Liver (tissue), 9 donors: ENCODE data around the gene RNF217. TPM values are rescaled to one million over a fixed set of nuclear protein-coding genes. Genes with fewer than 3 reads are reported as not detected.

Source experiments
- DNase-seq: peaks from one replicate; pipeline ENCODE4 v3.0.0-alpha.2; 2017; ENCODE audit warnings: low spot score
- H3K27ac ChIP-seq, 2 donors: one replicate each; pipeline ENCODE4 v1.7.0; 2013; ENCODE audit warnings: inconsistent platforms in 2 of 2, low read length in 2 of 2, control low read depth in 1 of 2, low read depth in 1 of 2, mild to moderate bottlenecking in 1 of 2
- H3K27me3 ChIP-seq, 4 donors: one replicate each; pipeline versions ENCODE4 v1.6.1 to v1.7.0; 2013; ENCODE audit warnings: low read length in 3 of 4, inconsistent platforms in 1 of 4, mild to moderate bottlenecking in 1 of 4, moderate library complexity in 1 of 4; ENCODE audit not compliant: control insufficient read depth in 4 of 4, insufficient read depth in 4 of 4
- H3K36me3 ChIP-seq, 4 donors: one replicate each; pipeline versions ENCODE4 v1.6.1 to v1.7.0; 2013; ENCODE audit warnings: low read length in 3 of 4, mild to moderate bottlenecking in 3 of 4, low read depth in 1 of 4, moderate library complexity in 1 of 4; ENCODE audit not compliant: control insufficient read depth in 4 of 4, insufficient read depth in 3 of 4
- H3K4me1 ChIP-seq, 4 donors: one replicate each; pipeline versions ENCODE4 v1.6.1 to v1.7.0; 2013; ENCODE audit warnings: low read length in 3 of 4, mild to moderate bottlenecking in 3 of 4, moderate library complexity in 1 of 4; ENCODE audit not compliant: control insufficient read depth in 4 of 4, insufficient read depth in 4 of 4
- H3K4me3 ChIP-seq, 3 donors: one replicate each; pipeline versions ENCODE4 v1.6.1 to v1.7.0; 2013; ENCODE audit warnings: low read length in 3 of 3, control low read depth in 1 of 3, low read depth in 1 of 3, mild to moderate bottlenecking in 1 of 3
- H3K9ac ChIP-seq, 2 donors: one replicate each; pipeline ENCODE4 v1.7.0; 2013; ENCODE audit warnings: low read length in 2 of 2, mild to moderate bottlenecking in 2 of 2, moderate library complexity in 2 of 2, control low read depth in 1 of 2, low read depth in 1 of 2
- H3K9me3 ChIP-seq, 4 donors: one replicate each; pipeline versions ENCODE4 v1.6.1 to v1.7.0; 2013; ENCODE audit warnings: low read length in 3 of 4; ENCODE audit not compliant: control insufficient read depth in 4 of 4
- ATF3 ChIP-seq: IDR thresholded peaks from 2 replicates; pipeline ENCODE4 v1.6.1; 2016; ENCODE audit warnings: antibody characterized with exemption
- EGR1 ChIP-seq, 2 donors: IDR thresholded peaks; 2 replicates each; pipeline ENCODE4 v1.6.1; 2016 to 2018; ENCODE audit warnings: antibody characterized with exemption in 2 of 2, low read depth in 2 of 2
- FOXA1 ChIP-seq: IDR thresholded peaks from 2 replicates; pipeline ENCODE4 v1.6.1; 2016; ENCODE audit warnings: antibody characterized with exemption
- FOXA2 ChIP-seq: IDR thresholded peaks from 2 replicates; pipeline ENCODE4 v1.6.1; 2016; ENCODE audit warnings: antibody characterized with exemption
- GABPA ChIP-seq, 2 donors: IDR thresholded peaks in 1 of 2; conservative IDR thresholded peaks in 1 of 2; 2 replicates each; pipeline ENCODE4 v1.6.1; 2016; ENCODE audit warnings: antibody characterized with exemption in 2 of 2, mild to moderate bottlenecking in 1 of 2, moderate library complexity in 1 of 2
- HNF4G ChIP-seq: IDR thresholded peaks from 2 replicates; pipeline ENCODE4 v1.6.1; 2016; ENCODE audit warnings: antibody characterized with exemption
- JUND ChIP-seq, 2 donors: IDR thresholded peaks; 2 replicates each; pipeline ENCODE4 v1.6.1; 2016; ENCODE audit warnings: antibody characterized with exemption in 2 of 2
- RAD21 ChIP-seq, 2 donors: IDR thresholded peaks; 2 replicates each; pipeline ENCODE4 v1.6.1; 2016; ENCODE audit warnings: antibody characterized with exemption in 2 of 2, mild to moderate bottlenecking in 2 of 2
- RXRA ChIP-seq, 2 donors: IDR thresholded peaks; 2 replicates each; pipeline ENCODE4 v1.6.1; 2017 to 2018; ENCODE audit warnings: antibody characterized with exemption in 2 of 2, mild to moderate bottlenecking in 1 of 2
- SP1 ChIP-seq: IDR thresholded peaks from 2 replicates; pipeline ENCODE4 v1.6.1; 2018; ENCODE audit warnings: antibody characterized with exemption, mild to moderate bottlenecking
- TAF1 ChIP-seq: conservative IDR thresholded peaks from 2 replicates; pipeline ENCODE4 v1.6.1; 2016; ENCODE audit warnings: antibody characterized with exemption, mild to moderate bottlenecking
- YY1 ChIP-seq: IDR thresholded peaks from 2 replicates; pipeline ENCODE4 v1.6.1; 2016; ENCODE audit warnings: antibody characterized with exemption, mild to moderate bottlenecking
- ZBTB33 ChIP-seq: IDR thresholded peaks from 2 replicates; pipeline ENCODE4 v1.6.1; 2016; ENCODE audit warnings: antibody characterized with exemption
- WGBS: extraction: QIAGEN DNeasy Blood & Tissue Kit; methylation state at CpG from one replicate; pipeline ENCODE4 v1.1.7; 2013; 5-methylcytosine and 5-hydroxymethylcytosine counted together
- polyA plus RNA-seq, 2 donors: library from polyadenylated mRNA; stranded (reverse) in 1 of 2; unstranded in 1 of 2; fragments of 200-250 nt in 1 of 2; fragments of >200 nt in 1 of 2; fragmentation: Nextera tagmentation in 1 of 2; extraction: Ambion mirVana in 1 of 2; gene quantifications; one replicate each; pipeline versions ENCODE4 v1.2.1 to v1.2.3, GENCODE V29; 2013 to 2015
- total RNA-seq, 2 donors: library from RNA; depleted of rRNA; stranded (reverse); fragments of >200 nt; gene quantifications; one replicate each; pipeline ENCODE4 v1.2.3, GENCODE V29; 2014
- TF ChIP-seq, protein P1 (sequence below): IDR thresholded peaks from 2 replicates; pipeline ENCODE4 v1.6.1; 2016; ENCODE audit warnings: antibody characterized with exemption, mild to moderate bottlenecking
- donor health status: healthy.
- donor health status: healthy.
- donor health status: healthy.
- donor health status: healthy.
- donor health status: healthy.

RNF217 gene
- total and polyA plus RNA-seq, 4 donors: 2.3 to 18.3 (median 4.1) TPM

DNA sequence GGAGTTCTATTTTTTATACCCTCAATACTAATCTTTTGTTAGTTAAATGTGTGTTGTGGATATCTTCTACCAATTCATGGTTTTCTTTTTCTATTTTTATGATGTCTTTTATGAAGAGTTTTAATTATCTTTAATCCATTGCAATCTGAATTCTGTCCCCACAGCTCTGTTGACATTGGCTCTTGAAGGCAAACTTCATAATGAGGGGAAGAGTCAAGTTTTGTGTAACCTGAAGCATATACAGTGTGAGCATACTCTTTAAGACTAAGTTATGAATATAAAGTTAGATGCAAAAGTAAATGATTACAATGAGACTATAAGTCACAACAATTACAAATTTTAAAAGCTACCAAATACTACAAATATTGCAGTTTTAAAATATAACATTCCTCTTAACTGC, 34.2 kb downstream of the RNF217 start:
- Histone ChIP-seq H3K27me3 (no peaks in the 10 kb centered on the region), H3K4me3 (no peak overlapping the region), H3K9me3 (no peaks in the 10 kb centered on the region), H3K4me1 (peaks cover 0 to 14% (median 2%) of the 10 kb centered on the region in 4 donors), H3K36me3 (no peaks in the 10 kb centered on the region), H3K9ac (no peak overlapping the region), H3K27ac (peak overlapping the region in 1 of 2 donors; percentile 46)
- TF ChIP-seq JUND (IDR thresholded peaks at IDR 0.05) (no peak), FOXA1 (no peak), FOXA2 (no peak), ATF3 (no peak), TAF1 (no peak), ZBTB33 (no peak), SP1 (no peak), RAD21 (IDR thresholded peaks at IDR 0.05) (no peak), RXRA (IDR thresholded peaks at IDR 0.05) (no peak)
- TF ChIP-seq, protein P1, sequence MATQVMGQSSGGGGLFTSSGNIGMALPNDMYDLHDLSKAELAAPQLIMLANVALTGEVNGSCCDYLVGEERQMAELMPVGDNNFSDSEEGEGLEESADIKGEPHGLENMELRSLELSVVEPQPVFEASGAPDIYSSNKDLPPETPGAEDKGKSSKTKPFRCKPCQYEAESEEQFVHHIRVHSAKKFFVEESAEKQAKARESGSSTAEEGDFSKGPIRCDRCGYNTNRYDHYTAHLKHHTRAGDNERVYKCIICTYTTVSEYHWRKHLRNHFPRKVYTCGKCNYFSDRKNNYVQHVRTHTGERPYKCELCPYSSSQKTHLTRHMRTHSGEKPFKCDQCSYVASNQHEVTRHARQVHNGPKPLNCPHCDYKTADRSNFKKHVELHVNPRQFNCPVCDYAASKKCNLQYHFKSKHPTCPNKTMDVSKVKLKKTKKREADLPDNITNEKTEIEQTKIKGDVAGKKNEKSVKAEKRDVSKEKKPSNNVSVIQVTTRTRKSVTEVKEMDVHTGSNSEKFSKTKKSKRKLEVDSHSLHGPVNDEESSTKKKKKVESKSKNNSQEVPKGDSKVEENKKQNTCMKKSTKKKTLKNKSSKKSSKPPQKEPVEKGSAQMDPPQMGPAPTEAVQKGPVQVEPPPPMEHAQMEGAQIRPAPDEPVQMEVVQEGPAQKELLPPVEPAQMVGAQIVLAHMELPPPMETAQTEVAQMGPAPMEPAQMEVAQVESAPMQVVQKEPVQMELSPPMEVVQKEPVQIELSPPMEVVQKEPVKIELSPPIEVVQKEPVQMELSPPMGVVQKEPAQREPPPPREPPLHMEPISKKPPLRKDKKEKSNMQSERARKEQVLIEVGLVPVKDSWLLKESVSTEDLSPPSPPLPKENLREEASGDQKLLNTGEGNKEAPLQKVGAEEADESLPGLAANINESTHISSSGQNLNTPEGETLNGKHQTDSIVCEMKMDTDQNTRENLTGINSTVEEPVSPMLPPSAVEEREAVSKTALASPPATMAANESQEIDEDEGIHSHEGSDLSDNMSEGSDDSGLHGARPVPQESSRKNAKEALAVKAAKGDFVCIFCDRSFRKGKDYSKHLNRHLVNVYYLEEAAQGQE: no peak
- no peak for DNase-seq

- Histone ChIP-seq H3K4me1 (peaks cover 0 to 14% (median 3%) of the 10 kb centered on the region in 4 donors), H3K36me3 (no peaks in the 10 kb centered on the region), H3K4me3 (no peak overlapping the region), H3K27me3 (no peaks in the 10 kb centered on the region), H3K9me3 (no peaks in the 10 kb centered on the region), H3K27ac (no peak overlapping the region), H3K9ac (no peak overlapping the region)
- no peak for DNase-seq
- TF ChIP-seq RAD21 (IDR thresholded peaks at IDR 0.05): no peak
- no peak for TF ChIP-seq FOXA2
- TF ChIP-seq RXRA (IDR thresholded peaks at IDR 0.05): no peak
- no peak for TF ChIP-seq HNF4G
- TF ChIP-seq FOXA1: no peak
- TF ChIP-seq EGR1 (IDR thresholded peaks at IDR 0.05; ENCODE audit: low read depth in 2 of 2): no peak
- TF ChIP-seq YY1: no peak
- TF ChIP-seq SP1: no peak
- TF ChIP-seq GABPA (IDR thresholded peaks at IDR 0.05 in 1 of 2, conservative IDR thresholded peaks at IDR 0.05 in 1 of 2): no peak
- no peak for TF ChIP-seq ZBTB33
- TF ChIP-seq, protein P1: no peak
- 84% methylated on average over 8 of the region's 8 CpGs for WGBS
Measured at GRCh38 chr6:124997196-124997875, 35.1 kb downstream of the RNF217 start.
